Activated CD8-positive, alpha-beta memory T cell treated with anti-CD3 and anti-CD28 coated beads, Interleukin-2, amount 50 U/mL, for 24 hours (primary cell): ENCODE measurements around the gene SORL1-AS1.

Source experiments
- DNase-seq: peaks from one replicate; pipeline ENCODE4 v3.0.0-alpha.2; 2020; ENCODE audit errors: extremely low read depth

The SORL1-AS1 gene

GRCh38 chr11:121451986-121452608 is 670 bp downstream of the SORL1-AS1 start, which contains the start of gene SORL1:
TSS of gene SORL1 (plus strand) at chr11:121452314. CDS start at chr11:121452332, 18 bp downstream.
- no peak for DNase-seq

- DNase-seq: no peak
These were observed 1.4 kb downstream of the SORL1-AS1 start for GRCh38 chr11:121451178-121451985.

GRCh38 chr11:121450401-121450800 is 2.4 kb downstream of the SORL1-AS1 start:
- DNase-seq: no peak

GRCh38 chr11:121449626-121450025 is 3.1 kb downstream of the SORL1-AS1 start:
- no peak for DNase-seq

GRCh38 chr11:121449123-121449522 is 3.6 kb downstream of the SORL1-AS1 start:
- DNase-seq: no peak

GRCh38 chr11:121448431-121448941 is 4.3 kb downstream of the SORL1-AS1 start:
- DNase-seq: no peak

GRCh38 chr11:121448011-121448410 is 4.8 kb downstream of the SORL1-AS1 start:
- DNase-seq: no peak

- DNase-seq: no peak
These were observed 6.0 kb downstream of the SORL1-AS1 start for GRCh38 chr11:121446752-121447156.

GRCh38 chr11:121445071-121445768 is 7.5 kb downstream of the SORL1-AS1 start:
- no peak for DNase-seq

- DNase-seq: no peak
These were observed 8.2 kb downstream of the SORL1-AS1 start for GRCh38 chr11:121444526-121444925.

GRCh38 chr11:121443688-121444275 is 9.0 kb downstream of the SORL1-AS1 start:
- no peak for DNase-seq

- DNase-seq: no peak
These were observed 11.2 kb downstream of the SORL1-AS1 start for GRCh38 chr11:121441521-121441920.

- no peak for DNase-seq
These were observed 13.0 kb downstream of the SORL1-AS1 start for GRCh38 chr11:121439759-121440158.

- DNase-seq: no peak
These were observed 13.4 kb downstream of the SORL1-AS1 start for GRCh38 chr11:121439337-121439736.

GRCh38 chr11:121437686-121438078 is 15.1 kb downstream of the SORL1-AS1 start:
- no peak for DNase-seq

- DNase-seq: no peak
These were observed 15.6 kb downstream of the SORL1-AS1 start for GRCh38 chr11:121437018-121437685.

- no peak for DNase-seq
These were observed 16.9 kb downstream of the SORL1-AS1 start for GRCh38 chr11:121435551-121436511.

- no peak for DNase-seq
These were observed 17.6 kb downstream of the SORL1-AS1 start for GRCh38 chr11:121435132-121435531.

GRCh38 chr11:121431820-121432526 is 20.8 kb downstream of the SORL1-AS1 start:
- DNase-seq: no peak

- no peak for DNase-seq
These were observed 23.2 kb downstream of the SORL1-AS1 start for GRCh38 chr11:121429556-121429955.
